Endothelial cell of umbilical vein (primary cell): ENCODE results near the gene CHM.

ENCODE experiments used
- EZH2 ChIP-seq: IDR thresholded peaks from 2 replicates; pipeline ENCODE4 v1.6.1; 2012; ENCODE audit warnings: borderline replicate concordance, low read depth, mild to moderate bottlenecking, moderate library complexity, low read length, inconsistent platforms; ENCODE audit not compliant: severe bottlenecking
- JUN ChIP-seq: IDR thresholded peaks from 2 replicates; pipeline ENCODE4 v1.6.1; 2011; ENCODE audit warnings: borderline replicate concordance, low read depth; ENCODE audit not compliant: insufficient read length, insufficient read depth
- POLR2AphosphoS5 ChIP-seq: IDR thresholded peaks from 2 replicates; pipeline ENCODE4 v1.6.1; 2012; ENCODE audit warnings: low read depth, mild to moderate bottlenecking, control low read depth, low read length, moderate library complexity; ENCODE audit not compliant: insufficient read depth
- TF ChIP-seq, protein P1 (sequence below), 2 donors: IDR thresholded peaks; 1 replicate in 1 of 2; 2 replicates in 1 of 2; pipeline ENCODE4 v1.5.1; 2011; ENCODE audit warnings: low read length in 2 of 2, mild to moderate bottlenecking in 2 of 2, moderate library complexity in 2 of 2, control low read depth in 1 of 2, inconsistent platforms in 1 of 2, low read depth in 1 of 2; ENCODE audit not compliant: insufficient read depth in 1 of 2; ENCODE audit errors: extremely low read depth in 1 of 2
- TF ChIP-seq, protein P2 (sequence below): IDR thresholded peaks from 2 replicates; pipeline ENCODE4 v1.6.1; 2011; ENCODE audit not compliant: insufficient read depth, insufficient read length

DNA sequence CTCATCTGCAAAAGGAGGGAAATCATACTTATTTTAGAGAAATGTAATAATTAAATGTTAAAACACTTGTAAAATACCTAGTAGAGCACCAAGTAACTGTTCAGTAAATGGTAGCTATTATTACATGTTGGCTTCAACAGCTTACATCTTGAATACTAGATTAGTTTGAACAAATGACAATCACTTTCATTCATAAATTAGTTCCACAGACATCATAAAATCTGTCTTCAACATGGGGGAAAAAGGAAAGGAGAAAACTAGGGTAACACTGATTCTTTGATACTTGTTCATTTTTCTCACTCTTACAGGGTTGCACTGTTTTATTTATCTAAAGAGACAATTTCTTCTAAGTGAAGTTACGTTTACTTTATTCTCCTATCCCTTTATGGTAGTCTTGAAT lies 51.7 kb downstream of the CHM start:
- TF ChIP-seq, protein P1, sequence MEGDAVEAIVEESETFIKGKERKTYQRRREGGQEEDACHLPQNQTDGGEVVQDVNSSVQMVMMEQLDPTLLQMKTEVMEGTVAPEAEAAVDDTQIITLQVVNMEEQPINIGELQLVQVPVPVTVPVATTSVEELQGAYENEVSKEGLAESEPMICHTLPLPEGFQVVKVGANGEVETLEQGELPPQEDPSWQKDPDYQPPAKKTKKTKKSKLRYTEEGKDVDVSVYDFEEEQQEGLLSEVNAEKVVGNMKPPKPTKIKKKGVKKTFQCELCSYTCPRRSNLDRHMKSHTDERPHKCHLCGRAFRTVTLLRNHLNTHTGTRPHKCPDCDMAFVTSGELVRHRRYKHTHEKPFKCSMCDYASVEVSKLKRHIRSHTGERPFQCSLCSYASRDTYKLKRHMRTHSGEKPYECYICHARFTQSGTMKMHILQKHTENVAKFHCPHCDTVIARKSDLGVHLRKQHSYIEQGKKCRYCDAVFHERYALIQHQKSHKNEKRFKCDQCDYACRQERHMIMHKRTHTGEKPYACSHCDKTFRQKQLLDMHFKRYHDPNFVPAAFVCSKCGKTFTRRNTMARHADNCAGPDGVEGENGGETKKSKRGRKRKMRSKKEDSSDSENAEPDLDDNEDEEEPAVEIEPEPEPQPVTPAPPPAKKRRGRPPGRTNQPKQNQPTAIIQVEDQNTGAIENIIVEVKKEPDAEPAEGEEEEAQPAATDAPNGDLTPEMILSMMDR (IDR thresholded peaks at IDR 0.05; ENCODE audit: extremely low read depth in 1 of 2, insufficient read depth in 1 of 2, low read depth in 1 of 2, low read length in 2 of 2), result no peak
- TF ChIP-seq POLR2AphosphoS5 (no peak), EZH2 (no peak), JUN (no peak)
- TF ChIP-seq, protein P2, sequence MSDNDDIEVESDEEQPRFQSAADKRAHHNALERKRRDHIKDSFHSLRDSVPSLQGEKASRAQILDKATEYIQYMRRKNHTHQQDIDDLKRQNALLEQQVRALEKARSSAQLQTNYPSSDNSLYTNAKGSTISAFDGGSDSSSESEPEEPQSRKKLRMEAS, result no peak
